Liver (tissue), 9 donors: ENCODE measurements around the gene SLC39A13. TPM values are rescaled to one million over a fixed set of nuclear protein-coding genes. Genes with fewer than 3 reads are reported as not detected.

ENCODE experiments used
- DNase-seq: peaks from one replicate; pipeline ENCODE4 v3.0.0-alpha.2; 2017; ENCODE audit warnings: low spot score
- H3K27ac ChIP-seq, 2 donors: one replicate each; pipeline ENCODE4 v1.7.0; 2013; ENCODE audit warnings: inconsistent platforms in 2 of 2, low read length in 2 of 2, control low read depth in 1 of 2, low read depth in 1 of 2, mild to moderate bottlenecking in 1 of 2
- H3K27me3 ChIP-seq, 4 donors: one replicate each; pipeline versions ENCODE4 v1.6.1 to v1.7.0; 2013; ENCODE audit warnings: low read length in 3 of 4, inconsistent platforms in 1 of 4, mild to moderate bottlenecking in 1 of 4, moderate library complexity in 1 of 4; ENCODE audit not compliant: control insufficient read depth in 4 of 4, insufficient read depth in 4 of 4
- H3K36me3 ChIP-seq, 4 donors: one replicate each; pipeline versions ENCODE4 v1.6.1 to v1.7.0; 2013; ENCODE audit warnings: low read length in 3 of 4, mild to moderate bottlenecking in 3 of 4, low read depth in 1 of 4, moderate library complexity in 1 of 4; ENCODE audit not compliant: control insufficient read depth in 4 of 4, insufficient read depth in 3 of 4
- H3K4me1 ChIP-seq, 4 donors: one replicate each; pipeline versions ENCODE4 v1.6.1 to v1.7.0; 2013; ENCODE audit warnings: low read length in 3 of 4, mild to moderate bottlenecking in 3 of 4, moderate library complexity in 1 of 4; ENCODE audit not compliant: control insufficient read depth in 4 of 4, insufficient read depth in 4 of 4
- H3K4me3 ChIP-seq, 3 donors: one replicate each; pipeline versions ENCODE4 v1.6.1 to v1.7.0; 2013; ENCODE audit warnings: low read length in 3 of 3, control low read depth in 1 of 3, low read depth in 1 of 3, mild to moderate bottlenecking in 1 of 3
- H3K9ac ChIP-seq, 2 donors: one replicate each; pipeline ENCODE4 v1.7.0; 2013; ENCODE audit warnings: low read length in 2 of 2, mild to moderate bottlenecking in 2 of 2, moderate library complexity in 2 of 2, control low read depth in 1 of 2, low read depth in 1 of 2
- H3K9me3 ChIP-seq, 4 donors: one replicate each; pipeline versions ENCODE4 v1.6.1 to v1.7.0; 2013; ENCODE audit warnings: low read length in 3 of 4; ENCODE audit not compliant: control insufficient read depth in 4 of 4
- CTCF ChIP-seq: fragments of 150-350 bp; IDR thresholded peaks from 2 replicates; pipeline ENCODE4 v1.5.1; 2017; ENCODE audit warnings: improper control_type of control experiment, low read depth, low read length; ENCODE audit not compliant: missing input control
- EGR1 ChIP-seq, 2 donors: IDR thresholded peaks; 2 replicates each; pipeline ENCODE4 v1.6.1; 2016 to 2018; ENCODE audit warnings: antibody characterized with exemption in 2 of 2, low read depth in 2 of 2
- FOXA1 ChIP-seq: IDR thresholded peaks from 2 replicates; pipeline ENCODE4 v1.6.1; 2016; ENCODE audit warnings: antibody characterized with exemption
- FOXA2 ChIP-seq: IDR thresholded peaks from 2 replicates; pipeline ENCODE4 v1.6.1; 2016; ENCODE audit warnings: antibody characterized with exemption
- GABPA ChIP-seq, 2 donors: IDR thresholded peaks in 1 of 2; conservative IDR thresholded peaks in 1 of 2; 2 replicates each; pipeline ENCODE4 v1.6.1; 2016; ENCODE audit warnings: antibody characterized with exemption in 2 of 2, mild to moderate bottlenecking in 1 of 2, moderate library complexity in 1 of 2
- HNF4A ChIP-seq, 2 donors: conservative IDR thresholded peaks; 2 replicates each; pipeline ENCODE4 v1.6.1; 2016; ENCODE audit warnings: antibody characterized with exemption in 2 of 2, mild to moderate bottlenecking in 2 of 2
- HNF4G ChIP-seq: IDR thresholded peaks from 2 replicates; pipeline ENCODE4 v1.6.1; 2016; ENCODE audit warnings: antibody characterized with exemption
- JUND ChIP-seq, 2 donors: IDR thresholded peaks; 2 replicates each; pipeline ENCODE4 v1.6.1; 2016; ENCODE audit warnings: antibody characterized with exemption in 2 of 2
- MAX ChIP-seq: IDR thresholded peaks from 2 replicates; pipeline ENCODE4 v1.6.1; 2016; ENCODE audit warnings: antibody characterized with exemption
- NR2F2 ChIP-seq: IDR thresholded peaks from 2 replicates; pipeline ENCODE4 v1.6.1; 2016; ENCODE audit warnings: antibody characterized with exemption
- RAD21 ChIP-seq, 2 donors: IDR thresholded peaks; 2 replicates each; pipeline ENCODE4 v1.6.1; 2016; ENCODE audit warnings: antibody characterized with exemption in 2 of 2, mild to moderate bottlenecking in 2 of 2
- REST ChIP-seq: IDR thresholded peaks from 2 replicates; pipeline ENCODE4 v1.6.1; 2016; ENCODE audit warnings: antibody characterized with exemption, mild to moderate bottlenecking
- RXRA ChIP-seq, 2 donors: IDR thresholded peaks; 2 replicates each; pipeline ENCODE4 v1.6.1; 2017 to 2018; ENCODE audit warnings: antibody characterized with exemption in 2 of 2, mild to moderate bottlenecking in 1 of 2
- SP1 ChIP-seq: IDR thresholded peaks from 2 replicates; pipeline ENCODE4 v1.6.1; 2018; ENCODE audit warnings: antibody characterized with exemption, mild to moderate bottlenecking
- TAF1 ChIP-seq: conservative IDR thresholded peaks from 2 replicates; pipeline ENCODE4 v1.6.1; 2016; ENCODE audit warnings: antibody characterized with exemption, mild to moderate bottlenecking
- YY1 ChIP-seq: IDR thresholded peaks from 2 replicates; pipeline ENCODE4 v1.6.1; 2016; ENCODE audit warnings: antibody characterized with exemption, mild to moderate bottlenecking
- ZBTB33 ChIP-seq: IDR thresholded peaks from 2 replicates; pipeline ENCODE4 v1.6.1; 2016; ENCODE audit warnings: antibody characterized with exemption
- WGBS: extraction: QIAGEN DNeasy Blood & Tissue Kit; methylation state at CpG from one replicate; pipeline ENCODE4 v1.1.7; 2013; 5-methylcytosine and 5-hydroxymethylcytosine counted together
- polyA plus RNA-seq, 2 donors: library from polyadenylated mRNA; stranded (reverse) in 1 of 2; unstranded in 1 of 2; fragments of 200-250 nt in 1 of 2; fragments of >200 nt in 1 of 2; fragmentation: Nextera tagmentation in 1 of 2; extraction: Ambion mirVana in 1 of 2; gene quantifications; one replicate each; pipeline versions ENCODE4 v1.2.1 to v1.2.3, GENCODE V29; 2013 to 2015
- total RNA-seq, 2 donors: library from RNA; depleted of rRNA; stranded (reverse); fragments of >200 nt; gene quantifications; one replicate each; pipeline ENCODE4 v1.2.3, GENCODE V29; 2014
- donor health status: healthy.
- donor health status: healthy.
- donor health status: healthy.
- donor health status: healthy.
- donor health status: healthy.

Gene SLC39A13
- total and polyA plus RNA-seq, 4 donors: 8.2 to 17.5 (median 10.7) TPM

GRCh38 chr11:47410370-47411264, 2.2 kb downstream of the SLC39A13 start:
- Histone ChIP-seq H3K27ac (no peak overlapping the region), H3K9me3 (no peaks in the 10 kb centered on the region), H3K4me1 (peaks cover 0 to 18% (median 15%) of the 10 kb centered on the region in 4 donors), H3K36me3 (peaks cover 0 to 22% (median 7%) of the 10 kb centered on the region in 4 donors), H3K9ac (no peak overlapping the region), H3K27me3 (no peaks in the 10 kb centered on the region), H3K4me3 (no peak overlapping the region)
- WGBS: 90% methylated on average over 12 of the region's 12 CpGs
- DNase-seq: peak; percentile 24
- TF ChIP-seq FOXA1: no peak
- no peak for TF ChIP-seq EGR1 (IDR thresholded peaks at IDR 0.05; ENCODE audit: low read depth in 2 of 2)
- no peak for TF ChIP-seq ZBTB33
- TF ChIP-seq HNF4G: no peak
- no peak for TF ChIP-seq FOXA2

- no peaks in the 10 kb centered on the region for H3K27me3 ChIP-seq
- DNase-seq: peak; percentile 63
- TF ChIP-seq YY1 (no peak), HNF4A (conservative IDR thresholded peaks at IDR 0.05) (no peak), EGR1 (IDR thresholded peaks at IDR 0.05; ENCODE audit: low read depth in 2 of 2) (no peak), FOXA2 (no peak), FOXA1 (no peak), NR2F2 (no peak), RAD21 (IDR thresholded peaks at IDR 0.05) (peak; percentile 56 to 78), MAX (no peak), RXRA (IDR thresholded peaks at IDR 0.05) (no peak), ZBTB33 (no peak), JUND (IDR thresholded peaks at IDR 0.05) (no peak), TAF1 (no peak), GABPA (IDR thresholded peaks at IDR 0.05 in 1 of 2, conservative IDR thresholded peaks at IDR 0.05 in 1 of 2) (no peak), CTCF (peak; percentile 57), SP1 (no peak), REST (no peak)
- H3K36me3 ChIP-seq: peaks cover 0 to 24% (median 7%) of the 10 kb centered on the region in 4 donors
- peaks cover 0 to 18% (median 15%) of the 10 kb centered on the region in 4 donors for H3K4me1 ChIP-seq
- WGBS: 79% methylated on average over 12 of the region's 12 CpGs
- no peak overlapping the region for H3K27ac ChIP-seq
- H3K9me3 ChIP-seq: no peaks in the 10 kb centered on the region
- no peak overlapping the region for H3K4me3 ChIP-seq
- H3K9ac ChIP-seq: no peak overlapping the region
Observed at GRCh38 chr11:47411884-47412746, 3.7 kb downstream of the SLC39A13 start.
